Astrocyte (in vitro differentiated cells and primary cell): ENCODE data around the gene EPHB1. TPM values are rescaled to one million over a fixed set of nuclear protein-coding genes. Genes with fewer than 3 reads are reported as not detected.

Experiments
- DNase-seq: peaks from one replicate; pipeline ENCODE4 v3.0.0-alpha.2; 2010; ENCODE audit warnings: low read depth
- FAIRE-seq: peaks from 2 replicates; lab custom pipeline; 2011; peaks lifted over from hg19 to GRCh38; lab: Jason Lieb, UNC
- H2AFZ ChIP-seq: 2 replicates; pipeline ENCODE4 v1.6.0; 2012; ENCODE audit warnings: low read depth, low read length, inconsistent platforms
- H3K27ac ChIP-seq: 2 replicates; pipeline ENCODE4 v1.5.1; 2011; ENCODE audit warnings: low read depth, low read length, inconsistent platforms
- H3K27me3 ChIP-seq: 2 replicates; pipeline ENCODE4 v1.6.0; 2011; ENCODE audit warnings: low read length, inconsistent platforms; ENCODE audit not compliant: insufficient read depth
- H3K36me3 ChIP-seq: 2 replicates; pipeline ENCODE4 v1.5.1; 2011; ENCODE audit warnings: low read length, inconsistent platforms; ENCODE audit not compliant: insufficient read depth
- H3K4me1 ChIP-seq: 2 replicates; pipeline ENCODE4 v1.5.1; 2011; ENCODE audit warnings: low read length, inconsistent platforms; ENCODE audit not compliant: insufficient read depth
- H3K4me2 ChIP-seq: 2 replicates; pipeline ENCODE4 v1.6.0; 2012; ENCODE audit warnings: low read length, inconsistent platforms
- H3K4me3 ChIP-seq: 2 replicates; pipeline ENCODE4 v1.5.1; 2011; ENCODE audit warnings: low read depth, mild to moderate bottlenecking, low read length, inconsistent platforms; ENCODE audit not compliant: insufficient read depth
- H3K79me2 ChIP-seq: 2 replicates; pipeline ENCODE4 v1.6.0; 2012; ENCODE audit warnings: mild to moderate bottlenecking, low read length, inconsistent platforms; ENCODE audit not compliant: insufficient read depth
- H3K9ac ChIP-seq: 2 replicates; pipeline ENCODE4 v1.6.0; 2012; ENCODE audit warnings: mild to moderate bottlenecking, low read length, inconsistent platforms
- H3K9me3 ChIP-seq: 2 replicates; pipeline ENCODE4 v1.5.1; 2012; ENCODE audit warnings: low read depth, mild to moderate bottlenecking, low read length, inconsistent platforms; ENCODE audit not compliant: insufficient read depth
- H4K20me1 ChIP-seq: 2 replicates; pipeline ENCODE4 v1.6.0; 2012; ENCODE audit warnings: low read length, inconsistent platforms; ENCODE audit not compliant: insufficient read depth
- H3K27ac Mint-ChIP-seq: one replicate; pipeline ENCODE4 v1.8.0; 2021; ENCODE audit warnings: mild to moderate bottlenecking, mixed read lengths; ENCODE audit not compliant: unreplicated experiment
- H3K27me3 Mint-ChIP-seq: one replicate; pipeline ENCODE4 v1.8.0; 2021; ENCODE audit warnings: low read depth, mixed read lengths; ENCODE audit not compliant: unreplicated experiment
- H3K36me3 Mint-ChIP-seq: one replicate; pipeline ENCODE4 v1.8.0; 2021; ENCODE audit warnings: low read depth, mixed read lengths; ENCODE audit not compliant: unreplicated experiment
- H3K4me1 Mint-ChIP-seq: one replicate; pipeline ENCODE4 v1.8.0; 2021; ENCODE audit warnings: low read depth, mixed read lengths; ENCODE audit not compliant: unreplicated experiment
- H3K4me3 Mint-ChIP-seq: one replicate; pipeline ENCODE4 v1.8.0; 2021; ENCODE audit warnings: mild to moderate bottlenecking, moderate library complexity, mixed read lengths; ENCODE audit not compliant: unreplicated experiment
- H3K9me3 Mint-ChIP-seq: one replicate; pipeline ENCODE4 v1.8.0; 2021; ENCODE audit warnings: mild to moderate bottlenecking, mixed read lengths; ENCODE audit not compliant: unreplicated experiment
- CTCF ChIP-seq: IDR thresholded peaks from 2 replicates; pipeline ENCODE4 v1.5.1; 2011; ENCODE audit warnings: low read depth, mild to moderate bottlenecking, inconsistent platforms, low read length, moderate library complexity; ENCODE audit not compliant: insufficient read depth
- EZH2 ChIP-seq: IDR thresholded peaks from 2 replicates; pipeline ENCODE4 v1.6.1; 2012; ENCODE audit warnings: mild to moderate bottlenecking, low read length, inconsistent platforms; ENCODE audit not compliant: insufficient read depth
- total RNA-seq: library from RNA; stranded (reverse); gene quantifications from 2 replicates; pipeline ENCODE4 v1.2.1, GENCODE V29; 2021

The EPHB1 gene
- total RNA-seq, 1 donor from 2014 or later = 4.1 TPM

DNA sequence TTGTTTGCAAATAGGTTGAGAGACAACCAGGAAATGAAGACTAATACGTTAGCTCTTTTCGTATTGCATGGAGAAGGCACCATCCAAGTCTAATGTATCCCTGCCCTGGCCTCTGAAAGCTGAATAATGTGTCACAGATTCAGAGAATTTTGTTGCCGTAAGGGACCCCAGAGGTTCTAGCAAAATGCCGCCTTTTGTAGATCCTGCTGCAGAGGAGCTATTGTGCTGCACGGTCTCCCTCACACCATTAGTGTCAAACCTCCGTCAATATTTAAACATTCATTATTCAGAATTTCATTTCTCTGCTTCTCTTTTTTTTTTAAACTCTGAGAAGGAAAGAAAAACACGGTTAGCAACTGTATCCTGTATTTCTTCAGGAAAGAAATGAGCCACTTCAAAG lies 238.7 kb downstream of the EPHB1 start:
- H3K4me3 ChIP-seq = no peak overlapping the region
- no peak overlapping the region for H3K9ac ChIP-seq
- Mint-ChIP-seq H3K27me3 (peaks cover 8% of the 10 kb centered on the region), H3K36me3 (no peaks in the 10 kb centered on the region), H3K9me3 (no peaks in the 10 kb centered on the region), H3K4me1 (peaks cover 7% of the 10 kb centered on the region), H3K27ac (no peak overlapping the region), H3K4me3 (no peak overlapping the region)
- no peak for FAIRE-seq
- H3K9me3 ChIP-seq = no peaks in the 10 kb centered on the region
- no peak for TF ChIP-seq EZH2
- no peak overlapping the region for H3K27ac ChIP-seq
- DNase-seq = no peak
- no peak overlapping the region for H3K4me2 ChIP-seq
- H3K36me3 ChIP-seq = no peaks in the 10 kb centered on the region
- no peaks in the 10 kb centered on the region for H3K27me3 ChIP-seq
- no peaks in the 10 kb centered on the region for H3K4me1 ChIP-seq
- no peaks in the 10 kb centered on the region for H4K20me1 ChIP-seq
- H3K79me2 ChIP-seq = no peaks in the 10 kb centered on the region
- no peak overlapping the region for H2AFZ ChIP-seq

DNA sequence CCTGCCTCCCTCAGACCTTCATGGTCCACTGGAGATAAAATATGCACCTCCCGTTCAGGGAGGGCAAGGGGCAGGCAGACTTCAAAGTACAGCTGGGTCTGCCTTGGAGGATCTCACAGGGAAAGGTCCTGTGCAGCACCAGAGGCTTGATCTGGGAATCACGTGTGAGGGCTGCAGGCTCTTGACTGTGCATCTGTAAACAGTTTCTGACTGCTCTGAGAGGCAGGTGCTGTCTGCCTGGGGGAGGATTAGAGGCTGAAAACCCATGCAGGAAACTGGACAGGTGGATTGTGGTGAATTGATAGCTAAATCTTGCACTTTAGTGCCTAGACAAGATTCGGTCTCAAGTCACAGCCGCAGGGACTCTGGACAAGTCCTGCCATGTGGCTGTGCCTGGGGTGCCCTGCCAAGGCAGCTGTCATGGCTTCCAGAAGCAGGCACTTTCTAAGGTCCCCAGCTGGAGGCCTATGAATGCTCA lies 239.3 kb downstream of the EPHB1 start:
- H3K4me1 ChIP-seq = no peaks in the 10 kb centered on the region
- Mint-ChIP-seq H3K4me3 (no peak overlapping the region), H3K27me3 (peaks cover 8% of the 10 kb centered on the region), H3K36me3 (no peaks in the 10 kb centered on the region), H3K9me3 (no peaks in the 10 kb centered on the region), H3K4me1 (peaks cover 7% of the 10 kb centered on the region), H3K27ac (no peak overlapping the region)
- FAIRE-seq = no peak
- H3K36me3 ChIP-seq = no peaks in the 10 kb centered on the region
- TF ChIP-seq CTCF = no peak
- H3K9ac ChIP-seq = no peak overlapping the region
- H2AFZ ChIP-seq = no peak overlapping the region
- H3K27ac ChIP-seq = no peak overlapping the region
- H3K9me3 ChIP-seq = no peaks in the 10 kb centered on the region
- H4K20me1 ChIP-seq = no peaks in the 10 kb centered on the region
- no peak overlapping the region for H3K4me3 ChIP-seq
- H3K79me2 ChIP-seq = no peaks in the 10 kb centered on the region
- no peak for DNase-seq
- H3K27me3 ChIP-seq = no peaks in the 10 kb centered on the region
- H3K4me2 ChIP-seq = no peak overlapping the region

- no peak overlapping the region for H3K27ac ChIP-seq
- FAIRE-seq = no peak
- H3K9me3 Mint-ChIP-seq = no peaks in the 10 kb centered on the region
Observed at GRCh38 chr3:135034891-135035440, 239.9 kb downstream of the EPHB1 start.

More at GRCh38 chr3:135034891-135035440, 239.9 kb downstream of the EPHB1 start:
- H3K27me3 Mint-ChIP-seq = peaks cover 8% of the 10 kb centered on the region
- Histone ChIP-seq H3K9me3 (no peaks in the 10 kb centered on the region), H4K20me1 (no peaks in the 10 kb centered on the region), H3K27me3 (no peaks in the 10 kb centered on the region), H3K4me2 (no peak overlapping the region), H3K36me3 (no peaks in the 10 kb centered on the region), H3K4me1 (no peaks in the 10 kb centered on the region), H3K79me2 (no peaks in the 10 kb centered on the region), H2AFZ (no peak overlapping the region), H3K9ac (no peak overlapping the region), H3K4me3 (no peak overlapping the region)
- no peak for DNase-seq
- H3K4me3 Mint-ChIP-seq = no peak overlapping the region
- TF ChIP-seq CTCF = no peak
- TF ChIP-seq EZH2 = no peak
- H3K36me3 Mint-ChIP-seq = no peaks in the 10 kb centered on the region
- H3K4me1 Mint-ChIP-seq = peaks cover 7% of the 10 kb centered on the region
- no peak overlapping the region for H3K27ac Mint-ChIP-seq
